ENCODE data around the gene ATXN1.

GRCh38 chr6:16803294-16804200, 42.3 kb upstream of the ATXN1 start:
- TF ChIP-seq POLR2A (IDR thresholded peaks at IDR 0.05; ENCODE audit: low read depth) (no peak), CTCF (IDR thresholded peaks at IDR 0.05) (no peak), EP300 (IDR thresholded peaks at IDR 0.05) (no peak)
